ENCODE measurements around the gene COP1.

DNA sequence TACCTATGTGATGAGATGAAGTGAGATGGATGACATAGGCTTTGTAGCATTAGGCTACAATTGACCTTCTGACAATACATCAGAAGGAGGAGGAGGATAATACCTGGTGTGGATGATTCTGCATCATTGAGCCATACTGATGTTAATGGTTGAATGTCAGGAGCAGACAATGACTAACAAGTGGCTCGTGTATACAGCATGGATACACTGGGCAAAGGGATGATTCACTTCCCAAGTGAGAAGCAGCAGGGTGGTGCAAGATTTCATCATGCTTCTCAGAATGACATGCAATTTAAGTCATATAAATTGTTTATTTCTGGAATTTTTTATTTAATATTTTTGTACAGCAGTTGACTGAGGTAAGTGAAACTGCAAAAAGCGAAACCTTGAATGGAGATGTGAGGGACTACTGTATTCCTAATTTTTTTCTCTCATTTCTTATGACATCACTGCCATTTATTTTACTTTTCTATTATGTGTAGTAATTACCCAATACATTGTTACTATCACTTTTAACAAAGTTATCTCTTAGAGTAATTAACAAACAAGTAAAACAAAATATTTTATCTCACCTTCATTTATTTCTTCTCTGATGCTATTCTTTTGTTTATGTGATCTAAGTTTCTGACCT is 34.4 kb upstream of the COP1 start:
- TF ChIP-seq, protein P1, sequence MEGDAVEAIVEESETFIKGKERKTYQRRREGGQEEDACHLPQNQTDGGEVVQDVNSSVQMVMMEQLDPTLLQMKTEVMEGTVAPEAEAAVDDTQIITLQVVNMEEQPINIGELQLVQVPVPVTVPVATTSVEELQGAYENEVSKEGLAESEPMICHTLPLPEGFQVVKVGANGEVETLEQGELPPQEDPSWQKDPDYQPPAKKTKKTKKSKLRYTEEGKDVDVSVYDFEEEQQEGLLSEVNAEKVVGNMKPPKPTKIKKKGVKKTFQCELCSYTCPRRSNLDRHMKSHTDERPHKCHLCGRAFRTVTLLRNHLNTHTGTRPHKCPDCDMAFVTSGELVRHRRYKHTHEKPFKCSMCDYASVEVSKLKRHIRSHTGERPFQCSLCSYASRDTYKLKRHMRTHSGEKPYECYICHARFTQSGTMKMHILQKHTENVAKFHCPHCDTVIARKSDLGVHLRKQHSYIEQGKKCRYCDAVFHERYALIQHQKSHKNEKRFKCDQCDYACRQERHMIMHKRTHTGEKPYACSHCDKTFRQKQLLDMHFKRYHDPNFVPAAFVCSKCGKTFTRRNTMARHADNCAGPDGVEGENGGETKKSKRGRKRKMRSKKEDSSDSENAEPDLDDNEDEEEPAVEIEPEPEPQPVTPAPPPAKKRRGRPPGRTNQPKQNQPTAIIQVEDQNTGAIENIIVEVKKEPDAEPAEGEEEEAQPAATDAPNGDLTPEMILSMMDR (IDR thresholded peaks at IDR 0.05; ENCODE audit: low read depth, low read length) = no peak
- TF ChIP-seq MAX (IDR thresholded peaks at IDR 0.05; ENCODE audit: low read depth, low read length) (no peak), POLR2A (IDR thresholded peaks at IDR 0.05; ENCODE audit: extremely low read depth, insufficient read length) (no peak), MYC (IDR thresholded peaks at IDR 0.05; ENCODE audit: low read depth, low read length) (no peak)

Data from NB4 (cell line).